AML-193 (cell line): Measurements from ENCODE around the gene LRRFIP1.

Experiments
- DNase-seq, 2 experiments: peaks; one replicate each; lab custom pipeline; 2025; lab: John Stamatoyannopoulos, UW

Gene LRRFIP1

DNA sequence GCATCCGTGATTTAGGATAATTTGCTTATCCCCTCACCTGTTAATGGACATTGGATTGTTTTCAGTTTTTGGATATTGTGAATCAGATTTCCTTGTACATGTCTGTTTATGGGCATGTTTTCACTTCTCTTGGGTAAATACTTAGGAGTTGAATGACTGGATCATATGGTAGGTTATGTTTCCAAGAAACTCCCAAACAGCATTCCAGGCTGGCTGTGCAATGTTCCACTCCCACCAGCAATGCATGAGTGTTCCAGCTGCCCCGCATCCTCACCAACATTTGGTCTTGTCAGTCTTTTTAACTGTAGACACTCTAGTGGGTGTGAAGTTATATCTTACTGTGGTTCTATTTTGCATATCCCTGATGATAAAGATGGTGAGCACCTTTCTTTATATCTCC lies 8.9 kb upstream of the LRRFIP1 start:
- no peak for DNase-seq

DNA sequence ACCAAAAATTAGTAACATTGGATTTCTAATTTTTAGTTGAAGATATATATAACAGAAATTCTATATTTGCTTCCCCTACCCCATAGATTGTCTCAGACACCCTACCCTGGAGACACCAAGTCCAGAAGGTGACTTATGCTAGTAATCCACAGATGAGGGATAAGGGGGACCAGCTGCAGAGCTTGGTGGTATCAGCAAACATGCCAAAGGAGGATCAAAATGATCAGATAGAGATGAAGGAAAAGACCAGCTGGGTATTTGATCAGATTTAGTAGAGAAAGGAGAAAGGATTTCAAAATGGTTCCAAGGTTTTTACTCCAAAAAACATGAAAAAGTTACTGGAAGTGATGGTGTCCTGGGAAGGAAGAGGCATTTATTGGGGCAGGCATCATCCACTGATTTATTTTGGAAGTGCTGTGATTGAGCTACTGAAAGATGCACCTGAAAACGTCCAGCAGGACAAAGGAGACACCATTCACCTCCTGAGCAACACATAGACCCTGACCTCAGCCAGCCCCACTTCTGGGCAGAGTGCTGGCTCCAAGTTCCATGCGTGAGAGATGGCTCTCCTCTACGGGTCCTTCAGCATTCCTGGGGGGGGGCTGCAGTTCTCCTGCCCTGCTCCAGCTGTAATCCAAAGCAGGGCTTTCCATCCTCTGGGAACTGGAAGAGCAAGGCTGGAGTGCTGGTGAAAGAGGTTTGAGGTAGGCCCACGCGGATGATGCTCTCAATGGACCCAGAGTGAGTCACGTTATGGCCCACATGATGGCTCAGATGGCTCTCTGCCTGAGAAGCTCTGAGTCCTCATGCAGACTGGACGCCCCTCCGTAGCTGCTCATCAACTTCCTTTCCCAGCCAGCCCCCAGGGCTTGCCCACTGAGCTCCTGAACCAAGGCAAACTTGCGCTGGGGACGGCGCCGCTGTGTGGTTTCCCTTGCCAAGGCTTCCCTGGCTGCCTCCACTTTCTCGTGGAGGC lies 3.7 kb upstream of the LRRFIP1 start:
- no peak for DNase-seq

DNA sequence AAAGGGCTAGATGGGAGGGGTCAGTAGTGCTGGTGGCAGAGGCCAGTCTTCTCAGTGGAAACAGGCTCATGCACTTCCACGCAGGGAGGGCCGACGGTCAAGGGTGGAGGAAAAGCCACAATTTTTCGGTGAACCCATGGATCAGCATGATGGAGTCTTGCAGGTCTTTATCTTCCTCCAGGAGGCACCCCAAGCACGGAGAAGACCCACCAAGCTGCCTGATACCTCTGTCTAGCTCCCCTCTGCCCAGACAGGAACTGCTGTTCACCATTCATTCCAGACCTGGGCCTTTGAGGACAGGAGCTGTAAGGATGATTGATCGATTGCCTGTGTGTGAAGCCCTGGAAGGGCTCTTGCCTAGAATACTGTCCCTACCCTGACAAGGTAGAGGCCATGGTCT lies 2.8 kb upstream of the LRRFIP1 start:
- DNase-seq, result no peak

DNA sequence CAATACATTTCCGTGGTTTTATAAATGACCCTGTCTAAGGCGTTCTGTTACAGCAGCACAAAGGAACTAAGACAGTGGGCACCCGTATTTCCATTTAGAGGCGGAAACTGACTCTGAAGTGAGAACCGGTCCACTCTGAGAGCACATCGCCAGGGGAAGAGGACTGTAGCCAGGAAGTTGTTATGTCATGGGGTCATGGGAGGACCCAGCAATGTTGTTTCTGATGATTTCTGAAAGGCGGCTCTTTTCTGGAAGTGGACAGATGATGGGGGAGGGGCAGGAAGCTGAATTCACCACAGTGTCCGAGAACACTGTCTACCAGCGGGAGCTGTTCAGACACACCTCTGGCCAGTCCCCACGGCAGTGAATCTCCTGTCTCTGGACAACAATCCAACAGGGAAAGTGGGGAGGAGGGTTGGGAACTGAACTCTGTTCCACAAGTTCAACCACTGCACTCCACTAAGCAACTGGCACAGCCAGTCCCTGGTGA lies 2.1 kb upstream of the LRRFIP1 start:
- DNase-seq, result no peak

DNA sequence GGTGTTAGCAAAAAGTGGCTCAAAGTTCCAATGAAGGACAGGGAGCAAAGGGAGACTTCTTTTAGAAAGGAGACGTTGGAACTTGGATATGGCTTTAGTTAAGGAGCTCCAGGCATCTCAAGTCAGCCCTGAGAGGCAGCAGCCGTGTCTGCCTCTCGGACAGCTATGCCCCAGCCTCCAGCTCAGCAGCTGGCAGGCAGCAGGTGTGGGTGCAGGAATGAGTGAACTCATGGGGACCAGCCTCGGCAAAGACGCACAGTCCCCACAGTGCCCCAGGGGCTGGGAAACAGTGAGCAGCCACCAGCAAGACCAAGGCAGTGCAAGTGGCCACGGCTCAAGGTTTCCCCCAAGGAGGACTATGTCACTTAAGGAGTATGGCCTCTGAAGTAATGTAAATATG lies 1.6 kb upstream of the LRRFIP1 start:
- no peak for DNase-seq

DNA sequence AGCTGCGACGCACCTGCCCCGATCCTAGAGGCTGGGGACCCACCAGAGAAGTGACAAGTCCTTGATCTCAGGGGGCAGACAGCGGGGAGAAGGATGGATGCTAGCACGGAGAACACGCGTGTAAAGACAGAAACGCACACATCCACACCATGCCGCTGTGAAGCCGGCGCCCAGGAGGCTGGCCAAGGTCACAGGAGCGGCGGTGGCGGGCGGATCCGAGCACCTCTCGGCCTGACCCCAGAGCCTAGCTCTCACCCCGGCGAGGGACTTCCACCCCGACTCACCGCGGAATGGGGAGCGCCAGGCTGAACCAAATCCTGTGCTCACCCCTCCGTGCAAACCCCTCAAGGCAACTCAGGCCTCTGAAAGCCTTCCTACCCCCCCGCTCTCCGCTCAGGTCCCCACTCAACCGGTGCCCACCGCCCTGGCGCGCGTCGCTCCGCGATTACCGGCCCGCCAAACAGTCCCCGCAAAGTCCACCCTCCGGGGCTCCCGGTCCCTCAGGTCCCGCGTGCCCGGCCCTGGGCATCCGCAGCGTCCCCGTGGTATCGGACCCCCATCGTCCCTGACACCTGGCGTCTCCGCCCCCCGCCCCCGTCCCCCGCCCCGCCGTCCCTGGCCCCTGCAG lies 460 bp upstream of the LRRFIP1 start:
- DNase-seq, result no peak

DNA sequence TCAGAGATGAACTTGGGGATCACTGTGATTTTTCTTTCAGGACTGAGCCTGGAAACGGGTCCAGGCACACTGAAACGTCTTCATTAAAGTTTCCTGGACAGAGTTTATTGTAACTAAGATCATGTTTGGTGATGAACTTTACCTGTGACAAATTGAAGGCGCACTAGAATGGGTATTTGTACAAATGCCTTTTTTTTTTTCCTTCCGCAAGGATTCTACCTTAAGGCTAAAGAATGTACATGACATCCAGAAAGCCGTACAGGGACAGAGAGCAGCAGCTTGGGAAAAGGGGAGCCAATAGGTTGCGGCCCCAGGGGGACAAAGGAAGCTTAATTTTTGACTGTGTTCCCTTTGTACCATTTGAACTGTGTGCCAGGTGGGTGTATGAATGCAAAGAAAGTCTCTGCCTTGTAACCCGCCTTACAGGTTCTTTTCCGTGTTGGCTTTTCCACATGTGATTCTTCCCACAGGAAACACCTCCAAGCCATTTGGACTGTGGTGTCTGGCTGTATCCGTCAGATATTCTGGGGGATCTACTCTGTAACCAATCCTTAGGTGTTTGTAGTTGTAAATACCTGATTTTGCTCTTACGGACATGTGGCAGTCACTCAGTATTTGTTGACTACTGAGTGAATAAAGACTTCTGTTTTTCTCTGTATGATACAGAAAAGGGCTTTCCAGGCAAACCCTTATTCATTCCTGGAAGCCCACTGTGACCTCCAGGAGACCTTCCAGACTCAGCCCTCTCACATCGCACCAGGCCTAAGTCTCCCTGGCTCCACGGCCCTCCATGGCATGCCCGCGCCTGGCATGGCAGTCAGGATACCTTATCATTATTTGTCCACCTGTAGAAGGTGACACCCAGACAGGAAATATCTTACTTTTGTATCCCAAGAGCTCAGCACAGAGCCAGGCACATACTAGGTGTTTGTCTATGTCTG lies 1.1 kb downstream of the LRRFIP1 start:
- DNase-seq, result no peak

DNA sequence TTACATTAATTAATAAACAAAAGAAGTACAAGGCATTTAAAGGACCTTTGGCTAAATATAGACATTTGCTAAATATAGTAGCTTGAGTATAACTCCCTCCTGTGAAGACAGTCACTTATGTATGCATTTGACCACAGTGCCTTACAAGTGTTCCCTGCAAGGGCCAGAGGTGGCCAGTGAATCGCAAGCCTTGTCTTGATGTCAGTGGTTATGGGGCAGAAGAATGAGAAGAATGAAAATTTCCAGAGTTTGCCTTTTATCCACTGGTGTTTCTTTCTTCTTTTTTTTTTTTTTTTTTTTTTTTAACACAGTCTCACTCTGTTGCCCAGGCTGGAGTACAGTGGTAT lies 1.8 kb downstream of the LRRFIP1 start:
- DNase-seq, result no peak

DNA sequence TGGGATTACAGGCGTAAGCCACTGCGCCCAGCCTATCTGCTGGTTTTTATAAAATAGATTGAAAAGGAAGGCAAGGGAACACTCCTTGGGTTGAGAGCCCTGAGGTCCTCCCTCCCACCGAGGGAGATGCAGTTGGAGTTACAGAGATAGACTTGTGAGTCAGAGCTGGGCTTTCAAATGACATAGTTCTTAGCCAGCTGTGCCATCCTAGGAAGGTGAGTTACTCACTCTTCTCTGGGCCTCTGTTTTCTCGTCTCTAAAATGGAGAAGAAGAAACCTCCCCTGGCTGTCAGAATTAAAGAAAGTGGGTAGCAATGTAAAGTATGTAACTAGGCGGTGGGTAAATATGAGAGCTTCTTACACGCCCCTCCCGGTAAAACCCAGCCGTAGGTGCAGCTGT lies 2.4 kb downstream of the LRRFIP1 start:
- DNase-seq, result no peak

DNA sequence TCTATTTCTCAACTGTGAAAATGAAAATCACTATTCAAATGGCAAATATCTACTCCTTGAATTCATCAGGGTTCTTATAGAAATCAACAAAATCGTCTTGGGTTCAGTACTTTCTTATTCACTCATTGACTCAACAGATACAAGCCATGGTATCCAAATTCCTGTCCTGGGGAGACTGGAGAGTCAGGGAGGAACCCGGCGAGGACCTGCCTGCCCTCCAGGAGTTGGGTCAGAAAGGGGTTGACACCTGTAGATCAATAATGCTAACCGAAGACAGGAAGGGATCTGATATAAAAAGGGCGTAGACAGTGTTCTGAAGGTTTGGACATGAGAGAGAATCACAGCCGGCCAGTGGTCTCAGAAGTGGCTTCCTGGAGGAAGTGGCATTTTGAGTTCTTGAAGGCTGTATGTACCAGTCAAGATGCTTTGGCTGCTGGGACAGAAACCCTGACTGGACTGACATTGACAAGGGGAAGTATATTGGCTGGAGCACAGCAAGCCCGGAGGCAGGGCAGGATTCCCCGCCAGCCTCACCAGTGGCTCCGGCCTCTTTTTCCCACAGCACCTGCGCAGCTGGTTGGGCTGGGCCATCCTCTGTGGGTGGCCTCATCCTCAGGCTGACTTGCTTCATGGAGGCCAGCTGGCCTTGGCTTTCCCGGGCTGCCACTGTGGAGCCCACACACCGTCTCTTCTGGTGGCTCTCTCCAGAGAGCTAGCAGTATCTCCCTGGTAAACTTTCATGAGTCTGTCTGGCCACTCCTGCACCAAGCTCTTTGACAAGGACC lies 3.0 kb downstream of the LRRFIP1 start:
- no peak for DNase-seq

DNA sequence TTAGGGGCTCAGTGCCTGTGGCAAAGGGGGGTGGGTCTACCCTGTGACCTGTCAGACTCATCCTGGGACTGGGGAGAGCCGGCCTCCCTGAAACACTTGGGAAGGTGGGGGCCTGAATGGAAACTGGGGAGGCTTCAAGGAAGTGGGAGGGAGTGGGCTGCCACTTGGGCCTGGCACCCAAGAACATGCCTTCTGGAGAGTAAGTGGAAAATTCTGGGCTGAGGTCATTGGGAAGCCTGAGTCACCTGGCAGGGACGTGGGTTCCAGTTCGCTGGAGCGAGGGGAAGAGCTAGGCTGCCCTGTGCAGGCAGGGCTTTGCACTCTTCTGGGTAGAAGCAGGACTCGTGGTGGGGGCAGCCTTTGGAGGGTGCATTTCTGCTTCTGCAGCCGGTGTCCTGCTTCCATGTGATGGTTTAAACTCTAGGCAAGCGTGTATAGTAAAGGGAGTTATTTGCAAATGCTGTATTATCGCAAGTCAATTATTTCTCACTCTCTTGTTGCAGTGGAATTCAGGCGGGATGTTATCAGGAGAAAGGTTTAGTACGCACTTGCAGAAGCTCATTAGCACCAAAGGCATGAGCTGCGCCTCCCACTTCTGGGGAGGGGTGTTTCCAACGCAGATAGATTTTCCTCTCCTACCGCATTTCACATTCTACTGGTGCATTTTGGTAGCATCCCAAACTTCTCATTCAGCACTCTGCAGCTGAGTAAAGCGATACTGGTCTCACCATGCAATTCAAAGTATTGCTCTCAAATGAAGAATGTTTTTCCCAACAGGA lies 3.8 kb downstream of the LRRFIP1 start:
- DNase-seq, result no peak

DNA sequence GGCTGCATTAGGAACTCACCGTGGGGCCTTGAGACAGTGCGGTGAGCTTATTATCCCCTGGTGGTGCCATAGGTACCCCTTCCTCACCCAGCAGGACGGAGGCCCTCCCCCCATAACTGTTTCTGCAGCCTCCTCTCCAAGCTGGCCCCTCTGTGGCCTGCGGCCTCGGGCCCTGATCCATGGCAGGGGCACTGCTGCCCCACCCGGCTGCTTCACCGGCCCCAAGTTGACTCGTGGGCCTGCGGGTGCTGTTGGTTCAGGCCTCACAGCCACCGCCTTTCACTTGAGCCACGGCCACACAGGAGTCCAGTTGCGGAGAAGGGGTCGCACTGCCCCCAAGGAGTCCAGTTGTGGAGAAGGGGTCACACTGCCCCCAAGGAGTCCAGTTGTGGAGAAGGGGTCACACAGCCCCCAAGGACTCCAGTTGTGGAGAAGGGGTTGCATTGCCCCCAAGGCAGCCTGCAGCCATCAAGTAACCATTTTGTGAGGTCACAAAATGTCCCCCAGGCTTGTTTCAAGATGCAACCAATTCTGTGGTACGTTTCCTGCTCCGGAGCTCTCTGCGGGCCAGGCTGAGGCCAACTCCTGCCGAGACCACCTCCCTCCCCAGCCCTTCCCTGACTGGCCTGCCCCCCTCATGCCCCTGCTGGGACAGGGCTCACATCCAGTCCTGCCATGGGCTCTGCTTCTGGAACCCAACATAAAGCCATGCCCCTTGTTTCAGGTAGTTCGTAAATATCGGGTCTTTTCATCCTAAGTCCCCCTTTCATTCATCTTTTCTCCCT lies 4.6 kb downstream of the LRRFIP1 start:
- DNase-seq, result no peak

DNA sequence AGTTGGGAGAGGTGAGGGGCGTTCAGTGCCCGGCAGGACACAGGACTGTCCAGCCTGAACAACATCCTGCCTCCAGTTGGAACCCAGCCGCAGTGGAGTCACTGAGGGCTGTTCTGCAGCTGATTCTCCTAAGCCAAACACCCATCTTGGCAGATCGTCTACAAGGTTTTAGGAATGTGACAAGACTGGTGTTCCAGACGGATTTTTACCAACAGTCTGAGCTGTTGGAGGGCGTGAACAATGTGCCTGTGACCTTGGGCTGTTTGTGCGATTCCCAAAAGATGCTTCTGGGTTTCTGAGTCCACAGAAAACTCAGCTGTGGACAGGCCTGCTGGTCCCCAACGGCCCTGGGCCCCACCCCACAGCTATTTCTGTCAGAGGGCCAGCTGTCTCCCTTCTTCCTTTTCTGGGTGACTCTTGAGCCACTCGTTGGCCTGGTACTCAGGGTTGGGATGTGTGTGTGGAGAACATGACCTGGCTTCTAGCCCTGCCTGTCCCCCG lies 5.7 kb downstream of the LRRFIP1 start:
- no peak for DNase-seq

DNA sequence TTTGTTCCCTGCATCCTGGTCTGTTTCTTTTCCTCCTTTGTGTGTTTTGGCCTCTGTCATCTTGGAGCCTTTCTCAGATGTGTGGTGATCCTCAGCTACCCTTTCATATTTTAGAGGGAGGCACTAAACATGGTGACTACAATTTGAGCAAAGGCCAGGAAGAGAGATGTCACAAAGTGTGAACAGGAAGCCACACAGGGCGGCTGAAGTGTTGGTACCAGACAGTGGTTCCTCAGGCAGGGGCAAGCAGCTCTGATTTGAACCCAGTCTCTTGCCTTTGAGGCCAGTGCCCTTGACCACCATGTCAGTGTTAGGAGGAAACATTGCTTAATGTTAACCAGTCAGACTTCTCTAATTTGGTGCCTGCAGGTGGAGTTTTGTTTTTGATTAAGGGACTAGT lies 9.2 kb downstream of the LRRFIP1 start:
- no peak for DNase-seq

DNA sequence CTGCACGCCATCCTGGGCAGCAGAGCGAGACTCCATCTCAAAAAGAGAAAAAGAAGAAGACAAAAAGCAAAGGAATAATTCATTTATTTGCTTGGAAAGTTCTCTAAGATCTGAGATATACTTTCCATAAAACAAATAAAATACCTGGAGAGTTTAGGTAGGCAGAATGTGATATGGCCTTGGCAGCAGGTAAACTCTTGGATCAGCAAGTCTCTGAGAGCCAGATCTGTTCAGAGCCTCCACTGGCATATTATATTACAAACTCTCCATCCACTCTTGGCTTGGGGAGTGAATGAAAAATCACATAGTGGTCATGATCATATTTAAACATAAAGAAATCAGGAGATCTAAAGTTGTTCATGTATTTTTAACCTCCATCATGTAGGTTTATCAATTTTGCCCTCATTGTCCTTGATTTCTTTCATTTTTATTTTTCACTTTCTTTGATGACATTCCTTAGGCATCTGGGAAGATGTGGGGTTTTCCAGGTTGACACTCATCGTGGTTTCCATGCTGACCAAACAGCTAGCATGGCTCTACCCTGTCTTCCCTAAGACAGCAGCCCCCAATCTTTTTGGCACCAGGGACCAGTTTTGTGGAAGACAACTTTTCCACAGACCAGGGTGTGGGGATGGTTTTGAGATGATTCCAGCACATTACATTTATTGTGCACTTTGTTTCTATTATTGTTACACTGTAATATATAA lies 10.2 kb downstream of the LRRFIP1 start:
- no peak for DNase-seq

DNA sequence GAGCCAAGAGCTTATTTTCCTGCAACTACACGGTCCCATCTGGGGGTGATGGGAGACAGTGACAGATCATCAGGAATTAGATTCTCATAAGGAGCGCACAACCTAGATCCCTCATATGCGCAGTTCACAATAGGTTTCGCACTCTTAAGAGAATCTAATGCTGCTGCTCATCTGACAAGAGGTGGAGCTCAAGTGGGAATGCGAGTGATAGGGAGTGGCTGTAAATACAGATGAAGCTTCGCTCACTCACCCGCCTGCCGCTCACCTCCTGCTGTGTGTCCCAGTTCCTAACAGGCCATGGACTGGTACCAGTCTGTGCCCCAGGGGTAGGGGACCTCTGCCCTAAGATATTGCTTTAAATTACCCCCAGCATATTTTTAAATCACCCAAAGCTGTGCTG lies 10.8 kb downstream of the LRRFIP1 start:
- DNase-seq, result no peak

DNA sequence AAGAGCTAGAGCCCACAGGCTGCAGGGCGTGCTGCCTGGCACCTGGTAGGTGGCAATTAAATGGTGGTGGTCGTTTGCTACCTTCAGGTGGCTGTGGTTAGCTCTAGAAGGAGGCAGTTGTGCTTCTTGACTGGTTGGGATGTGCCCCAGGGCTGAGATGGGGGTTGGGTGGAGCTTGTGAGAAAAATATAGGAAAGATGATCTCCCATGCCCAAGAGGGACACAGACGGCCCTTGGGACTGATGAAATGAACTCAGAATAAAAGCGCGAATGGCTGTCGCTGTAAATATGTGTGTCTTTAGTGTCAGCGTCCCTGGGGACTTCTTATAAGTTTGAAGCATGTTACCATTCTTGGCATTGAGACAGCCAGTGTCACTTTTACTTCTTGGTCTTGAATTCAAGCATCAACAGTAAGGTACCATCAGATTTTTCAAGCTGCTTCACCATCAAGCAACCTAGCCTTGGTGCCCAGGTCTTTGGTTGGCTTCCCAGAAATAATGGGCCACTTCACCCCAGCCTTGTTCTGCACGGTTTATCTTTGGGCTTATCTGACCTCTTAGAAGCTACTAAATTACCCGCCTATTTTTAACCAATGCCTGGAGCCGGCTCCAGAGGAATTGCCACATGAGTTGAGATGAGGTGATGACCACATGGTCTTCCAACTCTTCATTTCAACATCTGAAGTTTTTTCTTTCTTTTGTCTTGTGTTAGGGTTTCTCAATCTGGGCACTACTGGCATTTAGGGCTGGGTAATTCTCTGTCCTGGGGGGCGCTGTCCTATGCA lies 11.9 kb downstream of the LRRFIP1 start:
- no peak for DNase-seq

DNA sequence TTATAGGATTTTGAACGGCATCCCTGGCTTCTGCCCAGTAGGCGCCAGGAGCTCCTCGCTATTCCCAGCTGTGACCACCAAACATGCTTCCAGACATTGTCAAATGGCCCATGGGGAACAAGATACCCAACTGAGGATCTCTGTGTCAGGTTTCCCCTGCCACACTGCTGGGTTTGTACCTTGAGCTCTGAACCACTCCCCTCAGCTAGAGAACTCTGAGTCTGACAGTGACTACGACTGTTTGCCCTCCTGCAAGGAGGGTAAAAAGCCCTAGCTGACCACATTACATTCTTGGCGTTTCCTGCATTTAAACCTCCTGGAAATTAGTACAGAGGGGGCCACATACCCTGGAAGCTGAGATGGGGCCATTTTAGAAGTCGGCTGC lies 12.4 kb downstream of the LRRFIP1 start:
- DNase-seq, result no peak
